GM19239 (cell line): ENCODE data around the gene CTNND1.

Experiments
- DNase-seq: peaks from one replicate; pipeline ENCODE4 v3.0.0; 2011; ENCODE audit warnings: low spot score; ENCODE audit not compliant: insufficient read length
- FAIRE-seq: peaks from 2 replicates; lab custom pipeline; 2011; peaks lifted over from hg19 to GRCh38; lab: Jason Lieb, UNC

CTNND1 gene

GRCh38 chr11:57762235-57762861 lies 746 bp downstream of the CTNND1 start:
- peak; percentile 62 for FAIRE-seq
- DNase-seq = no peak

- DNase-seq (no peak), FAIRE-seq (no peak)
Measured at GRCh38 chr11:57763568-57763967, 2.0 kb downstream of the CTNND1 start.

- FAIRE-seq = no peak
Measured at GRCh38 chr11:57764021-57764420, 2.4 kb downstream of the CTNND1 start.

GRCh38 chr11:57764566-57764965 lies 3.0 kb downstream of the CTNND1 start:
- FAIRE-seq = no peak
- no peak for DNase-seq

More at GRCh38 chr11:57764021-57764420, 2.4 kb downstream of the CTNND1 start:
- DNase-seq = no peak

- no peak for DNase-seq
- FAIRE-seq = no peak
Measured at GRCh38 chr11:57764972-57765371, 3.4 kb downstream of the CTNND1 start.

- FAIRE-seq (no peak), DNase-seq (no peak)
Measured at GRCh38 chr11:57770793-57771192, 9.2 kb downstream of the CTNND1 start.

- DNase-seq (no peak), FAIRE-seq (no peak)
Measured at GRCh38 chr11:57771365-57771764, 9.8 kb downstream of the CTNND1 start.

- DNase-seq = no peak
- FAIRE-seq = no peak
Measured at GRCh38 chr11:57772562-57772961, 11.0 kb downstream of the CTNND1 start.

GRCh38 chr11:57773026-57773598 lies 11.5 kb downstream of the CTNND1 start:
- DNase-seq (no peak), FAIRE-seq (no peak)

GRCh38 chr11:57775491-57775890 lies 13.9 kb downstream of the CTNND1 start:
- FAIRE-seq = no peak

GRCh38 chr11:57776031-57776521 lies 14.5 kb downstream of the CTNND1 start:
- FAIRE-seq (no peak), DNase-seq (no peak)

More at GRCh38 chr11:57775491-57775890, 13.9 kb downstream of the CTNND1 start:
- DNase-seq = no peak

GRCh38 chr11:57776577-57777210 lies 15.1 kb downstream of the CTNND1 start:
- DNase-seq (no peak), FAIRE-seq (no peak)

GRCh38 chr11:57777969-57778317 lies 16.3 kb downstream of the CTNND1 start:
- FAIRE-seq = no peak
- no peak for DNase-seq

GRCh38 chr11:57778318-57779037 lies 16.9 kb downstream of the CTNND1 start:
- DNase-seq (no peak), FAIRE-seq (no peak)

GRCh38 chr11:57779276-57779675 lies 17.7 kb downstream of the CTNND1 start:
- FAIRE-seq = no peak
- no peak for DNase-seq

GRCh38 chr11:57781529-57781943 lies 19.9 kb downstream of the CTNND1 start:
- no peak for FAIRE-seq
- DNase-seq = no peak

GRCh38 chr11:57785072-57785471 lies 23.5 kb downstream of the CTNND1 start:
- peak; percentile 26 for FAIRE-seq
- DNase-seq = no peak

GRCh38 chr11:57786436-57786835 lies 24.8 kb downstream of the CTNND1 start:
- no peak for FAIRE-seq
- DNase-seq = no peak

- peak; percentile 66 for FAIRE-seq
Measured at GRCh38 chr11:57787006-57787604, 25.5 kb downstream of the CTNND1 start.

GRCh38 chr11:57787920-57788702 lies 26.5 kb downstream of the CTNND1 start:
- FAIRE-seq = peak; percentile 94
- no peak for DNase-seq

More at GRCh38 chr11:57787006-57787604, 25.5 kb downstream of the CTNND1 start:
- DNase-seq = no peak
